K562 (cell line): ENCODE data around the gene C6orf62. TPM values are rescaled to one million over a fixed set of nuclear protein-coding genes. Genes with fewer than 3 reads are reported as not detected.

Experiments
- BRD4 ChIP-seq: fragments of 200-600 bp; sonication (generic); IDR thresholded peaks from 2 replicates; pipeline ENCODE4 v1.6.1; 2017; ENCODE audit warnings: inconsistent platforms
- EHMT2 ChIP-seq: fragments of 450-650 bp; IDR thresholded peaks from 2 replicates; pipeline ENCODE4 v1.6.1; 2018; ENCODE audit warnings: antibody characterized with exemption
- FOSL1 ChIP-seq: fragments of 200-800 bp; sonication (Bioruptor generic); conservative IDR thresholded peaks from 2 replicates; pipeline ENCODE4 v1.6.1; 2016; ENCODE audit warnings: missing genetic modification characterization, missing compliant biosample characterization
- HDAC2 ChIP-seq: fragments of 450-650 bp; IDR thresholded peaks from 2 replicates; pipeline ENCODE4 v1.6.1; 2016; ENCODE audit warnings: mild to moderate bottlenecking
- NFRKB ChIP-seq: fragments of 450-650 bp; IDR thresholded peaks from 2 replicates; pipeline ENCODE4 v1.6.1; 2016; ENCODE audit warnings: low read depth
- NR2C2 ChIP-seq, 2 experiments: fragments of 200-800 bp in 1 of 2; sonication (Bioruptor generic) in 1 of 2; sonication (generic) in 1 of 2; formaldehyde crosslinking in 1 of 2; IDR thresholded peaks; 2 replicates each; pipeline versions ENCODE4 v1.6.1 to v1.8.0; 2016 to 2022; ENCODE audit warnings: mild to moderate bottlenecking in 1 of 2, missing compliant biosample characterization in 1 of 2, missing genetic modification characterization in 1 of 2, missing genetic modification reagents in 1 of 2
- NRF1 ChIP-seq, 2 experiments: fragments of 450-650 bp; IDR thresholded peaks in 1 of 2; conservative IDR thresholded peaks in 1 of 2; 2 replicates each; pipeline ENCODE4 v1.6.1; 2014; ENCODE audit warnings: mild to moderate bottlenecking in 2 of 2
- SAFB2 ChIP-seq: fragments of 200-400 bp; formaldehyde crosslinking; IDR thresholded peaks from 2 replicates; pipeline ENCODE4 v1.6.1; 2018; ENCODE audit warnings: borderline replicate concordance, low read length, low read depth, moderate library complexity; ENCODE audit not compliant: severe bottlenecking
- SRSF1 ChIP-seq: fragments of 200-400 bp; formaldehyde crosslinking; IDR thresholded peaks from 2 replicates; pipeline ENCODE4 v1.6.1; 2017; ENCODE audit warnings: mild to moderate bottlenecking, low read depth, low read length, moderate library complexity
- ZNF23 ChIP-seq: fragments of 250-450 bp; sonication (Bioruptor Pico); IDR thresholded peaks from 2 replicates; pipeline ENCODE4 v1.4.0; 2020; ENCODE audit warnings: mild to moderate bottlenecking
- ZNF354B ChIP-seq: fragments of 250-450 bp; sonication (Bioruptor Pico); IDR thresholded peaks from 2 replicates; pipeline ENCODE4 v1.4.0; 2020
- polyA plus RNA-seq, 8 experiments: library from polyadenylated mRNA; depleted of rRNA in 4 of 8; stranded (reverse) in 5 of 8; unstranded in 3 of 8; fragments of >200 nt; fragmentation: Nextera tagmentation in 2 of 8; fragmentation: Illumina TruSeq in 1 of 8; extraction: Ambion mirVana in 2 of 8; extraction: Trizol in 1 of 8; gene quantifications; 2 replicates each; pipeline versions ENCODE4 v1.2.1 to v1.2.3, GENCODE V29; 2011 to 2014; ENCODE audit warnings: inconsistent platforms in 1 of 8, missing spikeins in 1 of 8
- total RNA-seq, 7 experiments: library from RNA; depleted of rRNA in 6 of 7; stranded (reverse); fragments of >200 nt in 6 of 7; fragmentation: Illumina TruSeq in 2 of 7; extraction: Trizol in 2 of 7; gene quantifications; 2 replicates each; pipeline versions ENCODE4 v1.2.1 to v1.2.3, GENCODE V29; 2011 to 2021; ENCODE audit warnings: low replicate concordance in 1 of 7
- TF ChIP-seq, protein P1 (sequence below): fragments of 250-450 bp; sonication (Bioruptor Pico); IDR thresholded peaks from 2 replicates; pipeline ENCODE4 v1.5.0; 2020; ENCODE audit warnings: mild to moderate bottlenecking, borderline replicate concordance
- TF ChIP-seq, protein P2 (sequence below): fragments of 450-650 bp; formaldehyde crosslinking; IDR thresholded peaks from 2 replicates; pipeline ENCODE4 v1.4.0; 2022; ENCODE audit warnings: mild to moderate bottlenecking, moderate library complexity

The C6orf62 gene
- total and polyA plus RNA-seq, 9 of the 15 experiments (the other 6 are each of a cell fraction or from before 2014, with no cell fraction given): 48.5 to 579 (median 111) TPM

DNA sequence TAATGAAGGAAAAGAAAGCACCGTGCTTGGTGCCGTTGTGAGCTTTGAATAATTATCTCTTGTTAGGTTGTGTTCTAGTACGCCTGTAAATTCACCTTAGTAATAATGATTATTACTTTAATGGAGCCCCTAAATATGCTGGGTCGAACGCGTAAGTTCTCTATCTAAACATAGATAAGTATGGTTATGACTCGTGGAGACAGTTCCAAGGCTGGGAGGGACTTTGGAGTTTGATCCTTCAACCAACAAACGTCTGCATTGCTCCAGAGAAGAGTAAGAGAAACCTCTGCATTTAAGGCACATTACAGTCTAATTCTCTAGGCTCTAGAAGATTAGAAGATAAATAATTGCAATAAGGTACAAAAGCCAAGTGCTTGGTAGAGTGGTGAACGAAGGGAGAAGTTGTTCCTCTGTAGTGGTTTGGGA is 51.6 kb downstream of the C6orf62 start (continued):
- TF ChIP-seq, protein P1, sequence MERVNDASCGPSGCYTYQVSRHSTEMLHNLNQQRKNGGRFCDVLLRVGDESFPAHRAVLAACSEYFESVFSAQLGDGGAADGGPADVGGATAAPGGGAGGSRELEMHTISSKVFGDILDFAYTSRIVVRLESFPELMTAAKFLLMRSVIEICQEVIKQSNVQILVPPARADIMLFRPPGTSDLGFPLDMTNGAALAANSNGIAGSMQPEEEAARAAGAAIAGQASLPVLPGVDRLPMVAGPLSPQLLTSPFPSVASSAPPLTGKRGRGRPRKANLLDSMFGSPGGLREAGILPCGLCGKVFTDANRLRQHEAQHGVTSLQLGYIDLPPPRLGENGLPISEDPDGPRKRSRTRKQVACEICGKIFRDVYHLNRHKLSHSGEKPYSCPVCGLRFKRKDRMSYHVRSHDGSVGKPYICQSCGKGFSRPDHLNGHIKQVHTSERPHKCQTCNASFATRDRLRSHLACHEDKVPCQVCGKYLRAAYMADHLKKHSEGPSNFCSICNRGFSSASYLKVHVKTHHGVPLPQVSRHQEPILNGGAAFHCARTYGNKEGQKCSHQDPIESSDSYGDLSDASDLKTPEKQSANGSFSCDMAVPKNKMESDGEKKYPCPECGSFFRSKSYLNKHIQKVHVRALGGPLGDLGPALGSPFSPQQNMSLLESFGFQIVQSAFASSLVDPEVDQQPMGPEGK (CRISPR knock-in tag): no peak
- TF ChIP-seq NR2C2 (CRISPR knock-in tag; IDR thresholded peaks at IDR 0.05) (no peak), NR2C2 (tag; IDR thresholded peaks at IDR 0.05) (no peak), NRF1 (conservative IDR thresholded peaks at IDR 0.05 in 1 of 2, IDR thresholded peaks at IDR 0.05 in 1 of 2) (no peak), SRSF1 (no peak), NFRKB (peak; percentile 3), ZNF23 (CRISPR knock-in tag) (no peak), HDAC2 (no peak), SAFB2 (no peak), ZNF354B (CRISPR knock-in tag) (no peak), BRD4 (peak; percentile 33; the same call in 1 of the 2 replicates), FOSL1 (tag) (peak; percentile 80), EHMT2 (no peak)
- TF ChIP-seq, protein P2, sequence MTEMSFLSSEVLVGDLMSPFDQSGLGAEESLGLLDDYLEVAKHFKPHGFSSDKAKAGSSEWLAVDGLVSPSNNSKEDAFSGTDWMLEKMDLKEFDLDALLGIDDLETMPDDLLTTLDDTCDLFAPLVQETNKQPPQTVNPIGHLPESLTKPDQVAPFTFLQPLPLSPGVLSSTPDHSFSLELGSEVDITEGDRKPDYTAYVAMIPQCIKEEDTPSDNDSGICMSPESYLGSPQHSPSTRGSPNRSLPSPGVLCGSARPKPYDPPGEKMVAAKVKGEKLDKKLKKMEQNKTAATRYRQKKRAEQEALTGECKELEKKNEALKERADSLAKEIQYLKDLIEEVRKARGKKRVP (CRISPR knock-in tag): no peak
